Renal pelvis (tissue), 12 donors: ENCODE results near the gene SPARC. TPM values are rescaled to one million over a fixed set of nuclear protein-coding genes. Genes with fewer than 3 reads are reported as not detected.
"Not testable (repeated sequence)": the region's sequence is repeated elsewhere in the genome, so short reads cannot be mapped to it uniquely, and the experiment has no call there.

Source experiments
- DNase-seq: peaks from one replicate; pipeline ENCODE4 v3.0.0-alpha.2; 2013
- long read RNA-seq, 16 experiments: transcript quantifications; one replicate each; lab custom pipeline, GENCODE V29; 2026
- polyA plus RNA-seq, 3 donors: library from polyadenylated mRNA; unstranded; fragments of 120-200 nt; gene quantifications; one replicate each; pipeline ENCODE4 v1.2.1, GENCODE V29; 2013; ENCODE audit not compliant: insufficient read length in 3 of 3

SPARC gene
- 1,000 to 10,000 TPM; 1,656 to 2,635 (median 2,190) TPM for polyA plus RNA-seq
- long read RNA-seq, donor 1, transcript SPARC-203 (4 exons, 864 nt): minor isoform, 14 of 616 reads
- long read RNA-seq, donor 1, transcript SPARC-201 (10 exons, 3,701 nt): major isoform, 398 of 616 reads
- long read RNA-seq, donor 1, transcript SPARC-202 (4 exons, 1,598 nt): minor isoform, 9 of 616 reads
- long read RNA-seq, donor 1, partial matches to known transcripts: 176 of 616 reads
- long read RNA-seq, donor 1, other reads (novel, unspliced or antisense): 19 of 616 reads
- long read RNA-seq, donor 2, transcript SPARC-202 (4 exons, 1,598 nt): minor isoform, 11 of 826 reads
- long read RNA-seq, donor 2, transcript SPARC-203 (4 exons, 864 nt): minor isoform, 12 of 826 reads
- long read RNA-seq, donor 2, transcript SPARC-201 (10 exons, 3,701 nt): major isoform, 506 of 826 reads
- long read RNA-seq, donor 2, partial matches to known transcripts: 173 of 826 reads
- long read RNA-seq, donor 2, other reads (novel, unspliced or antisense): 124 of 826 reads
- long read RNA-seq, donor 3, transcript SPARC-202 (4 exons, 1,598 nt): minor isoform, 16 of 757 reads
- long read RNA-seq, donor 3, transcript SPARC-201 (10 exons, 3,701 nt): major isoform, 394 of 757 reads
- long read RNA-seq, donor 3, transcript SPARC-203 (4 exons, 864 nt): minor isoform, 15 of 757 reads
- long read RNA-seq, donor 3, partial matches to known transcripts: 266 of 757 reads
- long read RNA-seq, donor 3, other reads (novel, unspliced or antisense): 65 of 757 reads
- long read RNA-seq, donor 4, transcript SPARC-201 (10 exons, 3,701 nt): major isoform, 508 of 788 reads
- long read RNA-seq, donor 4, transcript SPARC-202 (4 exons, 1,598 nt): minor isoform, 13 of 788 reads
- long read RNA-seq, donor 4, transcript SPARC-203 (4 exons, 864 nt): minor isoform, 8 of 788 reads
- long read RNA-seq, donor 4, partial matches to known transcripts: 216 of 788 reads
- long read RNA-seq, donor 4, other reads (novel, unspliced or antisense): 43 of 788 reads
- long read RNA-seq, donor 5, transcript SPARC-202 (4 exons, 1,598 nt): minor isoform, 9 of 345 reads
- long read RNA-seq, donor 5, transcript SPARC-201 (10 exons, 3,701 nt): major isoform, 184 of 345 reads
- long read RNA-seq, donor 5, partial matches to known transcripts: 106 of 345 reads
- long read RNA-seq, donor 5, other reads (novel, unspliced or antisense): 42 of 345 reads
- long read RNA-seq, donor 6, transcript SPARC-203 (4 exons, 864 nt): minor isoform, 11 of 322 reads
- long read RNA-seq, donor 6, transcript SPARC-202 (4 exons, 1,598 nt): minor isoform, 9 of 322 reads
- long read RNA-seq, donor 6, transcript SPARC-201 (10 exons, 3,701 nt): major isoform, 226 of 322 reads
- long read RNA-seq, donor 6, partial matches to known transcripts: 62 of 322 reads
- long read RNA-seq, donor 6, other reads (novel, unspliced or antisense): 14 of 322 reads
- long read RNA-seq, donor 7, transcript SPARC-201 (10 exons, 3,701 nt): major isoform, 480 of 890 reads
- long read RNA-seq, donor 7, transcript SPARC-203 (4 exons, 864 nt): minor isoform, 5 of 890 reads
- long read RNA-seq, donor 7, transcript SPARC-202 (4 exons, 1,598 nt): minor isoform, 10 of 890 reads
- long read RNA-seq, donor 7, partial matches to known transcripts: 298 of 890 reads
- long read RNA-seq, donor 7, other reads (novel, unspliced or antisense): 94 of 890 reads
- long read RNA-seq, donor 8, transcript SPARC-202 (4 exons, 1,598 nt): minor isoform, 25 of 1,270 reads
- long read RNA-seq, donor 8, transcript SPARC-203 (4 exons, 864 nt): minor isoform, 17 of 1,270 reads
- long read RNA-seq, donor 8, transcript SPARC-201 (10 exons, 3,701 nt): major isoform, 670 of 1,270 reads
- long read RNA-seq, donor 8, partial matches to known transcripts: 408 of 1,270 reads
- long read RNA-seq, donor 8, other reads (novel, unspliced or antisense): 149 of 1,270 reads
- long read RNA-seq, donor 9, transcript SPARC-201 (10 exons, 3,701 nt): major isoform, 480 of 826 reads
- long read RNA-seq, donor 9, transcript SPARC-203 (4 exons, 864 nt): minor isoform, 10 of 826 reads
- long read RNA-seq, donor 9, transcript SPARC-202 (4 exons, 1,598 nt): minor isoform, 20 of 826 reads
- long read RNA-seq, donor 9, partial matches to known transcripts: 223 of 826 reads
- long read RNA-seq, donor 9, other reads (novel, unspliced or antisense): 93 of 826 reads
- long read RNA-seq, donor 10, transcript SPARC-202 (4 exons, 1,598 nt): minor isoform, 9 of 517 reads
- long read RNA-seq, donor 10, transcript SPARC-201 (10 exons, 3,701 nt): major isoform, 272 of 517 reads
- long read RNA-seq, donor 10, transcript SPARC-203 (4 exons, 864 nt): minor isoform, 8 of 517 reads
- long read RNA-seq, donor 10, partial matches to known transcripts: 190 of 517 reads
- long read RNA-seq, donor 10, other reads (novel, unspliced or antisense): 36 of 517 reads
- long read RNA-seq, donor 11, transcript SPARC-203 (4 exons, 864 nt): minor isoform, 11 of 462 reads
- long read RNA-seq, donor 11, transcript SPARC-201 (10 exons, 3,701 nt): major isoform, 237 of 462 reads
- long read RNA-seq, donor 11, transcript SPARC-202 (4 exons, 1,598 nt): minor isoform, 12 of 462 reads
- long read RNA-seq, donor 11, partial matches to known transcripts: 159 of 462 reads
- long read RNA-seq, donor 11, other reads (novel, unspliced or antisense): 43 of 462 reads
- long read RNA-seq, donor 12, transcript SPARC-201 (10 exons, 3,701 nt): major isoform, 454 of 696 reads
- long read RNA-seq, donor 12, transcript SPARC-202 (4 exons, 1,598 nt): minor isoform, 11 of 696 reads
- long read RNA-seq, donor 12, partial matches to known transcripts: 147 of 696 reads
- long read RNA-seq, donor 12, other reads (novel, unspliced or antisense): 79 of 696 reads
- long read RNA-seq, donor 13, transcript SPARC-201 (10 exons, 3,701 nt): major isoform, 150 of 306 reads
- long read RNA-seq, donor 13, transcript SPARC-202 (4 exons, 1,598 nt): minor isoform, 6 of 306 reads
- long read RNA-seq, donor 13, transcript SPARC-203 (4 exons, 864 nt): minor isoform, 6 of 306 reads
- long read RNA-seq, donor 13, partial matches to known transcripts: 118 of 306 reads
- long read RNA-seq, donor 13, other reads (novel, unspliced or antisense): 25 of 306 reads
- long read RNA-seq, donor 14, transcript SPARC-203 (4 exons, 864 nt): minor isoform, 24 of 1,145 reads
- long read RNA-seq, donor 14, transcript SPARC-201 (10 exons, 3,701 nt): major isoform, 490 of 1,145 reads
- long read RNA-seq, donor 14, transcript SPARC-202 (4 exons, 1,598 nt): minor isoform, 34 of 1,145 reads
- long read RNA-seq, donor 14, partial matches to known transcripts: 484 of 1,145 reads
- long read RNA-seq, donor 14, other reads (novel, unspliced or antisense): 112 of 1,145 reads
- long read RNA-seq, donor 15, transcript SPARC-201 (10 exons, 3,701 nt): major isoform, 421 of 665 reads
- long read RNA-seq, donor 15, transcript SPARC-202 (4 exons, 1,598 nt): minor isoform, 9 of 665 reads
- long read RNA-seq, donor 15, transcript SPARC-203 (4 exons, 864 nt): minor isoform, 12 of 665 reads
- long read RNA-seq, donor 15, partial matches to known transcripts: 143 of 665 reads
- long read RNA-seq, donor 15, other reads (novel, unspliced or antisense): 80 of 665 reads
- long read RNA-seq, donor 16, transcript SPARC-201 (10 exons, 3,701 nt): major isoform, 420 of 739 reads
- long read RNA-seq, donor 16, transcript SPARC-203 (4 exons, 864 nt): minor isoform, 13 of 739 reads
- long read RNA-seq, donor 16, transcript SPARC-202 (4 exons, 1,598 nt): minor isoform, 15 of 739 reads
- long read RNA-seq, donor 16, partial matches to known transcripts: 196 of 739 reads
- long read RNA-seq, donor 16, other reads (novel, unspliced or antisense): 94 of 739 reads

GRCh38 chr5:151686674-151687407, at the start of gene SPARC:
SPARC (minus strand) TSS chr5:151686915; CDS start chr5:151676188, 10,727 bp downstream.
- DNase-seq: peak; percentile 91

GRCh38 chr5:151735646-151736045, 48.9 kb upstream of the SPARC start:
- no peak for DNase-seq

DNA sequence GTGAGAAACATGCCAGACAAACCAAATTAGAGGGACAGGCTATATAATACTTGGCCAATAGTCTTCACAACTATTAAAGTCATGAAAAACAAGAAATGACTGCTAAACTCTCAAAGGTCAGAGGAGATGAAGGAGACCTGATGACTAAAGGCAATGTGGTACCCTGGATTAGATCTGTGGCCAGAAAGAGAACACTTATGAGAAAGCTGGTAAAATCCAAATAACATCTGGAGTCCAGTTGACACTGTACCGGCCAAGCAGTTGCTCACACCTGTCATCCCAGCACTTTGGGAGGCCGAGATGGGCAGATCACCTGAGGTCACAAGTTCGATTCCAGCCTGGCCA, 47.3 kb upstream of the SPARC start:
- DNase-seq: no peak

GRCh38 chr5:151733358-151734063, 46.8 kb upstream of the SPARC start:
- no peak for DNase-seq

- DNase-seq: no peak
Observed at GRCh38 chr5:151730381-151730780, 43.7 kb upstream of the SPARC start.

GRCh38 chr5:151729597-151729996, 42.9 kb upstream of the SPARC start:
- not testable (repeated sequence) for DNase-seq

GRCh38 chr5:151724360-151724759, 37.6 kb upstream of the SPARC start:
- DNase-seq: no peak

GRCh38 chr5:151722546-151722945, 35.8 kb upstream of the SPARC start:
- DNase-seq: no peak

DNA sequence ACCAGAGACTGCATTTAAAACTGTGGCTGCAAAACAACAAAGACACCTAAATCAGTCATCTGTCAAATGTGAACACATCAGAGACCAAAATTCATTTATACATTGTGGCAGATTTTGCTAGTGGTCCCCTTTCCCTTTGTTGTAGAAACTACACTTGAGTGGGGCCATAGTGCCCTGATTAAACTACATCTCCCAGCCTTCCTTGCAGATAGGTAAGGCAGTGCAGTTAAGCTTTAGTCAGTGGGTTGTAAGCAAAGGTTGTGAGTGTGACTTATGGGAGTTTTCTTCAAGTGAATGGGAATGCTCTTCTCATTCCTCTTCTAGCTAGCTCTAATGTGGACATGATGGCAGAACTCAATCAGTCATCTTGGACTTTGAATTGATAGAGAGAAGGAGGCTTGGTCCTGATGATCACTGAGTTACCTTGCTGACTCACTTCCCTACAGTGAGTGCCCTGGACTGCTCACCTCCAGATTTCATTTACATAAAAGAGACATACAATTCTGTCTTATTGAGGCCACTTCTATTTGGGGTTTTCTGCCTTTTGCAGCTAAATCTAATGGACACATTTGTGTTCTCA, 35.2 kb upstream of the SPARC start:
- DNase-seq: no peak

- DNase-seq: no peak
Observed at GRCh38 chr5:151721087-151721646, 34.5 kb upstream of the SPARC start.

DNA sequence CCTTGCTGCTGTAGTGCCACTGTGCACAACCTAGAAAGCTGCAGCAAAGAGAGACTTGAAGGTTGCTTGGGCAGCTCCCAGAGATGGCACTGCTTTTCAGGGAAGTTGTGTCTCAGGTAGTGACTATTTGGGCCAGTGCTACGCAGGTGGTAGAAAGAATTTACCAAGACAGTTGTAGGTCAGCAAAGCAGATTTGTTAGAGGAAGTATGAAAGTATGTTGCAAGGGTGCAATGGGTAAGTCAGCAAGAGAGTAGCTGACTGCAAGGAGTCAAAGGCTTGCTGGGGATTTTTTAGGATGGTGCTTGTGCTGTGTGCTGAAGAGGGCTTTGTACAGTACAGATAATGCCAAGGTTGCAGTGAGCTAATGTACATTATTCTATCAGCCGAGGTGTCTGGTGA, 33.5 kb upstream of the SPARC start:
- no peak for DNase-seq

DNA sequence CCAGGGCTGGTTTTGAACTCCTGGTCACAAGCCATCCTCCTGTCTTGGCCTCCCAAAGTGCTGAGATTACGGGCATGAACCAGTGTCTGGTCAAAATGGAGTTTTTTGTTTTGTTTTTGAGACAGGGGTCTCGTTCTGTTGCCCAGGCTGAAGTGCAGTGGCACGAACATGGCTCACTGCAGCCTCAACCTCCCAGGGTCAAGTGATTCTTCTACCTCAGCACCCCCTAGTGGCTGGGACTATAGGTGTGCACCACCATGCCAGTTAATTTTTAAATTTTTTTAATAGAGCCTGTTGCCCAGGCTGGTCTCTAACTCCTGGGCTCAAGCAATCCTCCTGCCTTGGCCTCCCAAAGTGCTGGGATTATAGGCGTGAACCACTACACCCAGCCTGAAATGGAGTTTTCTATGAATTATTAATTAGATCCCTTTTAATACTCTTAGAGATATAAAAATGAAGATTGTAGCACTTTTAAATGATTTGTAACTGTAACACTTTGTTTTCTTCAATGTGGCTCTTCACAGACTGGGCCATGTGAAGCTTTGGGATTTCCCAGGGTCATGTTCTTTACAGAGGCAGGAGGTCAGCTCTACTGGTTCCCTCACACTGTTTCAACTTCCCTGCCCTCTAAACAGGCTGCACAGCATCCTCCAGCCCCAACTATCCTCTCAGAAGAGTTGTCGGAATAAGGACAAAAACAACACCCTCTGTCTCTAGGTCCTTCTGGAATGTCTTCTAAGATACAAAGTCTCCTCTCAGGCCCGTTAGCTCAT, 32.7 kb upstream of the SPARC start:
- no peak for DNase-seq

- no peak for DNase-seq
Observed at GRCh38 chr5:151718646-151719045, 31.9 kb upstream of the SPARC start.
